H7 (cell line): ENCODE data around the gene SPDYE18. TPM values are rescaled to one million over a fixed set of nuclear protein-coding genes. Genes with fewer than 3 reads are reported as not detected.
"Not testable (repeated sequence)": the region's sequence is repeated elsewhere in the genome, so short reads cannot be mapped to it uniquely, and the experiment has no call there.

Experiments
- DNase-seq: peaks from one replicate; pipeline ENCODE4 v3.0.0; 2012
- H3K27me3 ChIP-seq: 2 replicates; pipeline ENCODE4 v1.6.0; 2011; ENCODE audit warnings: mild to moderate bottlenecking, low read length; ENCODE audit not compliant: control insufficient read depth, insufficient read depth
- H3K36me3 ChIP-seq: replicated peaks from 2 replicates; pipeline ENCODE4 v1.5.1; 2011; ENCODE audit warnings: low read length; ENCODE audit not compliant: control insufficient read depth, insufficient read depth
- H3K4me3 ChIP-seq: 2 replicates; pipeline ENCODE4 v1.5.1; 2011; ENCODE audit warnings: low read depth, mild to moderate bottlenecking, control low read depth, low read length, moderate library complexity; ENCODE audit not compliant: insufficient read depth
- total RNA-seq: library from RNA; depleted of rRNA; stranded (reverse); fragments of >200 nt; shearing (Covaris generic); gene quantifications from 2 replicates; pipeline ENCODE4 v1.2.3, GENCODE V29; 2014

The SPDYE18 gene
- total RNA-seq, 1 experiment from 2014 or later = not detected

DNA sequence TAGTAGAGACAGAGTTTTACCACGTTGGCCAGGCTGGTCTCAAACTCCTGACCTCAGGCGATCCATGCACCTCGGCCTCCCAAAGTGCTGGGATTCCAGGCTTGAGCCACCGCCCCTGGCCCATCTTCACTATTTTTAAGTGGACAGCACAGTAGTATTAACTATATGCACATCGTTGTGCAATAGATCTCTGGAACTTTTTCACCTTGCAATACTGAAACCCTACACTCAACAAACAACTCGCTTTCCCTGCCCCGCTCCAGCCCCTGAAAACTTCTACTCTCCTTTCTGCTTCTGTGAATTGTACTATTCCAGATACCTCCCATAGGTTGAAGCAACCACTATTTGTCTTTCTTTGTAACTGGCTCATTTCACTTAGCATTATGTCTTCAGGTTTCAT lies 3.5 kb upstream of the SPDYE18 start:
- not testable (repeated sequence) for H3K27me3 ChIP-seq, H3K4me3 ChIP-seq, DNase-seq, H3K36me3 ChIP-seq

DNA sequence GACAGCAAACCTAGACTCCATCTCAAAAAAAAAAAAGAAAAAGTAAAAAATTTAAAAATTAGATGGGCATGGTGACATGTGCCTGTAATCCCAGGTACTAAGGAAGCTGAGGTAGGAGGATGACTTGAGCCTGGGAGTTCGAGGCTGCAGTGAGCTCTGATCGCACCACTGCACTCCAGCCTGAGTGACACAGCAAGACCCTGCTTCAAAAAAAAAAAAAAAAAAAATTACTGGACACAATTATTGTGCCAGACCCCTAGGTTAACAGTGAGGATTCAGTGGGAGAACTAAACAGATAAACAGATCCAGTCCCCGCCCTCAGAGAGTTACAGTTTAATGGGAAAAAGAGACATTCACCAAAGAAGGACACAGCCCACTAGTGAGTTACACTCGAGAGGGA lies 1.4 kb upstream of the SPDYE18 start:
- not testable (repeated sequence) for DNase-seq, H3K36me3 ChIP-seq, H3K4me3 ChIP-seq, H3K27me3 ChIP-seq

- H3K4me3 ChIP-seq, H3K27me3 ChIP-seq, DNase-seq, H3K36me3 ChIP-seq: not testable (repeated sequence)
Measured at GRCh38 chr7:77032261-77032660, 30.1 kb downstream of the SPDYE18 start, which contains the start of gene SPDYE17. Gene SPDYE17, minus strand, starts transcription at chr7:77032361. Its CDS starts 1,791 bp downstream, at chr7:77030570.

- not testable (repeated sequence) for H3K36me3 ChIP-seq, DNase-seq, H3K27me3 ChIP-seq, H3K4me3 ChIP-seq
Measured at GRCh38 chr7:77026349-77026748, 36.0 kb downstream of the SPDYE18 start.

DNA sequence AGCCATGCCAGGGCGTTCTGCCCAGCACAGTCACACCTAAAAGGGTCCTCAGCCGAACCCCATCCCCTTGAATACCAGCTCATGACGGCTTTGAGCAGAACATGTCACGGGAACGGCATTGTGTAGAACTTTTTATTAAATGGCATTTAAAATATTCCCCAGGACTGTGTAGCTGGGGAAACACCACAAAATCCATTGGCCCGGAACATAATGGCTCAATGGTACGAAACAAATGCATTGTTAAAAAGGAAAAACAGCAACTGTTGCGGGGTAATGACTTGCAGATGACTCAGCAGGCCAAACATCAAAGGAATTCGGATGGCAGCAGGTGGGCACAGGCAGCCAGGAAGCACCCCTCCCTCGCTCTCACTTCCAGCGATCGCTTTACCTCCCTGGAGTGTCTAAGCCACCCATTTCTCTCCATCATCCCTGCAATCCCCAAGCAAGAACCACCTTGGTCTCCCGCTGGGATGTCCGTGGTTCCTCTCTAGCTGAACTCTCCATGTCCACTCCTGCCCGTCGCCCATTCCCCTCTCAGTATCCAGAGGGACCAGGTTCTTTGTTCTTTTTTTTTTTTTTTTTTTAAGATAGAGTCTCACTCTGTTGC lies 52.2 kb downstream of the SPDYE18 start:
- H3K27me3 ChIP-seq, H3K36me3 ChIP-seq, H3K4me3 ChIP-seq: not testable (repeated sequence)
- peak; percentile 36 for DNase-seq

DNA sequence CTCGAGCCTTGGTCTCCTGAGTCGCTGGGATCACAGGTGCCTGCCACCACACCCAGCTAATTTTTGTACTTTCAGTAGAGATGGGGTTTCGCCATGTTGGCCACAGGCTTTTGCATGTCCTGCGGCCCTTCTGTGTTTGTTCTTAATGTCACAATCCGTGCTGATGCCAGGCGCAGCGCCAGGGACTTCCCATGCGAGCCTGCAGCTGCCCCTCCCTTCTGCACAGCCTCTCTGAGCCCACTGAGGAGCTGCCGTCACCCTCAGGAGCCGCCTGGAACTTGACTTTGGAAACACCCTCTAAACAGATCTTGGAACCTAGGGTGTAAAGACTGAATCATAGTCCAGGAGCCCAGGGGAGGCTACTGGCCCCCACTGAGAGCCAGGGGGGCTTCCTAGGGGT lies 54.4 kb downstream of the SPDYE18 start:
- peak; percentile 22 for DNase-seq
- not testable (repeated sequence) for H3K27me3 ChIP-seq, H3K4me3 ChIP-seq, H3K36me3 ChIP-seq

DNA sequence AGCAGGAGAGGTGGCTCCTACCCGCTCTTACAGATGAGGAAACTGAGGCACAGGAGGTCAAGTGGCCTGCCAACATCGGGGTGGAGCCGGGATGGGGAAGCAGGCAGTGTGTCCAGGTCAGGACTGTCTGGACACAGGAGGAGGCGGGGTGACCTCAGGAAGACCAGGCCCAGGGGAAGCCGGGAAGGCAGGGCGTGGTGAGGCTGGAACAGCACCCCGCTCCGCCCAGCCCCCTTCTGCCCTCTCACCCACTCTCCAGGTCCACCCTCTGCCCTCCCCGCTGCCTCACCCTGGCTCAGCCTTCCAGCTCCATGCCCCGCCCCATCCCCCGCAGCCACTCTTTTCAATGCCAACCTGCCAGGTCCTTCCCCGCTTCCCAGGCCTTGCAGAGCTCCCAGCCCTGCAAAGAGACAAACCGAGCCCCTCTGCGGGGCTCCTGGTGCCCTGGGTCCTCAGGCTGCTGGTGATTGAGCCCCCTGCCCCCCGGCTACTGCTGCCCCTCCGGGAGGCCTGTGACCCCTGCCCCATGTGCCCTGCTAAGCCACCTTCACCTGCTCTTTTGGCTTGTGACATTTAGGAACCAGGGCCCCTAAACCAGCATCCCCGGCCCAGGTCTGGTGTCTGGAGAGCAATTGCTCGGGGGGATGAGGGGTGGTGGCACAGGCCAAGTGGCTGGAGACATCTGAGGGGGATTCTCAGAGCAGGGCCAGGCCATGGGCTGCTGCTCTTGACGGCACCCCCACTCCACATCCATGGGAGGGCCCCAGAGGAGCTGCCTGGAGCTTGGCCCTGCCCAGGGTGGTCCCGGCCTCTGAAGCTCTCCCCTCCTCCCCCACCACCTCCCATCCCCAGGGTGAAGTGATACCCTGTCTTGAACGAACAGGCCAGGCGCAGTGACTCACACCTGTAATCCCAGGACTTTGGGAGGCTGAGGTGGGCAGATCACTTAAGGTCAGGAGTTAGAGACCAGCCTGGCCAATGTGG lies 55.9 kb downstream of the SPDYE18 start:
- DNase-seq, H3K36me3 ChIP-seq, H3K27me3 ChIP-seq, H3K4me3 ChIP-seq: not testable (repeated sequence)

DNA sequence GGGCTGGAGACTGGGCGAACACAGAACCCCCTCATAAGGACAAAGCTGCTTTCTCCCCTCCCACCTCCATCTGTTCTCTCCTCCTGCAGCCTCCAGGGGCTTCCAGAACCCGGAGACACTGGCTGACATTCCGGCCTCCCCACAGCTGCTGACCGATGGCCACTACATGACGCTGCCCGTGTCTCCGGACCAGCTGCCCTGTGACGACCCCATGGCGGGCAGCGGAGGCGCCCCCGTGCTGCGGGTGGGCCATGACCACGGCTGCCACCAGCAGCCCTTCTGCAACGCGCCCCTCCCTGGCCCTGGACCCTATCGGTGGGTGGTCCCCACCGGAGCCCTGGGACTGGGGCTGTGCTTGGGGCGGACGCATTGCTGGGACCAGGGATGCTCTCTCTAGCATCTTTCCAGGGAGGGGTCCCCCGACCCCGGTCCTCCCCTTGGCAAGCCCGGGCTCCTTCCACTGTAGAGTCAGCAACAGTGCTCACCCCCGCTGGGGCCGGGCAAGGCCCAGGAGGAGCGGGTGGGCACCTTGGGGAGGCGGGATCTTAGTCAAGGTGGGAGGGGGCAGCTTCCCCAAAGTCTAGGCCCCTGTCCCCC lies 56.8 kb downstream of the SPDYE18 start:
- not testable (repeated sequence) for H3K27me3 ChIP-seq, DNase-seq, H3K4me3 ChIP-seq, H3K36me3 ChIP-seq

DNA sequence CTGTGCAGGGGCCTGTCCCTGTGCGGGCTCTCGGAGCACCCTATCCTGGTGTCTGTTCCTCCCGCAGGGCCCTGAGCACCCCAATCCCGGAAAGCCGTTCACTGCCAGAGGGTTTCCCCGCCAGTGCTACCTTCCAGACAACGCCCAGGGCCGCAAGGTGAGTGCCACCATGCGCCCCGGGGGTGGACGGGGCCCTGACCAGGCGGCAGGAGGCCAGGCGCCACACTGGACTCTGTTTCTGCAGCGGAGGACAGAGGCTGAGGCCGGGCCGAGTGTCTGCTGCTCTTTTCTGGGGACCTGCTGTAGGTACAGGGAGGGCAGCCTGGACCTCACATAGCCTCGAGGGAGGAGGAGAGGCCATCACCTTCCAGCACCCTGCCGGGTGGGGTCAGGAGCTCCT lies 58.2 kb downstream of the SPDYE18 start:
- H3K36me3 ChIP-seq, H3K4me3 ChIP-seq, H3K27me3 ChIP-seq, DNase-seq: not testable (repeated sequence)

- H3K4me3 ChIP-seq, H3K36me3 ChIP-seq, H3K27me3 ChIP-seq: not testable (repeated sequence)
- DNase-seq = peak; percentile 16
Measured at GRCh38 chr7:77003241-77003640, 59.1 kb downstream of the SPDYE18 start.

- not testable (repeated sequence) for DNase-seq, H3K27me3 ChIP-seq, H3K36me3 ChIP-seq, H3K4me3 ChIP-seq
Measured at GRCh38 chr7:77002678-77003233, 59.6 kb downstream of the SPDYE18 start.

GRCh38 chr7:77002104-77002503 lies 60.3 kb downstream of the SPDYE18 start:
- H3K27me3 ChIP-seq, H3K4me3 ChIP-seq, H3K36me3 ChIP-seq: not testable (repeated sequence)
- DNase-seq = peak; percentile 17
